HG03066 (cell line): ENCODE results near the gene PEDS1.
A peak's percentile ranks its signal among the peaks of the same experiment; 100 is the strongest.
"Not testable (repeated sequence)": the region's sequence is repeated elsewhere in the genome, so short reads cannot be mapped to it uniquely, and the experiment has no call there.

Experiments
- ATAC-seq: cut with Tn5 transposase; IDR thresholded peaks from one replicate; pipeline ENCODE4 v1.9.1; 2021; ENCODE audit warnings: low read depth; ENCODE audit not compliant: unreplicated experiment

The PEDS1 gene

DNA sequence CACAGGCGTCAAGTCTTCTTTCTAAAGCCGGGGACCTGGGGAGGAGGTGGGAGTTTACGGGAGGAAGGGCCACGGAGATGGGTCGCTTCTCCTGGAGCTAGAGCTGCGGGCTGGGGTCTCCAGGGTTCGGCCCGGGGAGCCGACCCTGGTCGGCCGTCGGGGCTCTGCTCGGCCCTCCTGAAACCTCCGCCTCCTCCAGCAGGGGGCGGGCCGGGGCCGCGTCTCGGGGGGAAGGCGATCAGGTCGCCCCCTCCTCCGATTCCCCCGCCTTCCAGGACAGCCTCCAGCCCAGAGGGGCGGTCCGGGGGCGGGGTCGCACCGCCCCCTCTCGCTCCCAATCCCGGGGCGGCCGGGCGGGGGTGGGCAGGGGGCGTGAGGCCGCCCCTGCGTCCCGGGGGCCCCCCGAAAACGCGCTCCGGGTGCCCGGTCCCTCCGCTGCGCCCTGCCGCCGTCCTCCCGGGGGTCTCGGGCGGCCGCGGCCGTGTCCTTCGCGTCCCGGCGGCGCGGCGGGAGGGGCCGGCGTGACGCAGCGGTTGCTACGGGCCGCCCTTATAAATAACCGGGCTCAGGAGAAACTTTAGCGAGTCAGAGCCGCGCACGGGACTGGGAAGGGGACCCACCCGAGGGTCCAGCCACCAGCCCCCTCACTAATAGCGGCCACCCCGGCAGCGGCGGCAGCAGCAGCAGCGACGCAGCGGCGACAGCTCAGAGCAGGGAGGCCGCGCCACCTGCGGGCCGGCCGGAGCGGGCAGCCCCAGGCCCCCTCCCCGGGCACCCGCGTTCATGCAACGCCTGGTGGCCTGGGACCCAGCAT is 36.9 kb upstream of the PEDS1 start, which contains the start of gene CEBPB:
Gene CEBPB (plus strand): TSS at position 580 of the 814 bp plus-strand sequence. CDS start 204 bp downstream, at position 784.
- no peak for ATAC-seq

DNA sequence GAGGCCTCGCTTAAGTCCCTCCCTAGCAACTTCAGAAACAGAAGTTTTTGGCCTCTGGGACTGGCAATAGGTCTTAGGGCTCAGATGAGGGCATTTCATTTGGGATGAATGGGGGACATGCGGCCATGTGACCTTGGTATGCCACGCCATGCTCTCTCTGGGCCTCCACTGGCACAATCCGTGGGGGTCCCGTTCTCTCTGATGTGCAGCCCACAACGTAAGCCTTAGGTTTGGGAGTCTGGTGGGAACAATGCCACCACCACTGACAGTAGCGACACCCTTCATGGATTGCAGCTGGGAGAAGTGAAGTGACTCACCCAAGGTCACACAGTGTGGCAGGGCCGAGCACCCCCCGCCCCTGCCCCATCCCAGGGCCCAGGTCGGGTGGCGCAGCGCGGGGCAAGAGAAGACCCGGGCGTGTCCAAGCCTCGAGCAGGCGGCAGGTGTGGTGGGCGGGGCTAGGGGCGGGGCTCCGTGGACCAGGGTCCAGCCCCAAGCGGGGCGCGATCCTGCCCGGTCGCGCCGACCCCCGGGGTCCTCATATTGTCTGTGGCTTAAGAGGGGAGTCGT is 36.2 kb upstream of the PEDS1 start:
- ATAC-seq: no peak

DNA sequence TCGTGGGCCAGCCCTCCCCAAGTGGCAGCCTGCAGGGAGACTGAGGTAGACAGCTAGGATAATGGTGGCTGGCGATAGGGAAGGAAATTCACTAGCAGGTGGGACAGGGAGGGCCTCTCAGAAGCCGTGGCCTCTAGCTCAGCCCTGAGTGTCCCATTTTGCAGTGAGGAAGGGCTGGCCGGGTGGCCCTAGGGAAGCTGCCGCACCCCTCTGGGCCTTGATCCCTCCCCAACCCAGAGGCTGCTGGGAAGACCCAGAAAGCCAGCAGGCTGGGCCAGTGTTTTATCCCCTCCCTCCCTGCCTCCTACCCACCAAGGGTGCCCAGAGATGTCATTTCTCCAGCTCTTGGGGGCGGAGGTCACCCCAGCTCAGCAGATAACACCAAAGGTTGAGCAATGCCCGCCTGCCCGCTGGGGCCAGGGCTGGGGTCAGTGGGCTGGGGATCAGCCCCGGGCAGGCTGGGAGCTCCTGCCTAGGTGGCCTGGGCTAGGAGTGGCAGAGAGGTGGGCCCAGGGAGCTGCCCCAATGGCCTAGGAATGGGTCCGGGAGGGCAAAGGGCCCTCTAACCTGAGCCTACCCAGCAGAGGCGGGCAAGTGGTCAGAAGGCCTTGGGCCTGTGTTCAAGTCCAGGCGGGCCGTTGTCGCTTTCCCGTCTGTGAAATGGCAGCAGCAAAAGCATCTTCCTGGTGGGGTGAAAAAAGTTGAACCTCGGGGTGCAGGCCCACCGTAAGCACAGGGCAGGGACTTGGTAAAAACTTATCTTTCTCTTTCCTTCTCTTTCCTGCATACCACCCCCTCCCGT is 35.6 kb upstream of the PEDS1 start:
- no peak for ATAC-seq

DNA sequence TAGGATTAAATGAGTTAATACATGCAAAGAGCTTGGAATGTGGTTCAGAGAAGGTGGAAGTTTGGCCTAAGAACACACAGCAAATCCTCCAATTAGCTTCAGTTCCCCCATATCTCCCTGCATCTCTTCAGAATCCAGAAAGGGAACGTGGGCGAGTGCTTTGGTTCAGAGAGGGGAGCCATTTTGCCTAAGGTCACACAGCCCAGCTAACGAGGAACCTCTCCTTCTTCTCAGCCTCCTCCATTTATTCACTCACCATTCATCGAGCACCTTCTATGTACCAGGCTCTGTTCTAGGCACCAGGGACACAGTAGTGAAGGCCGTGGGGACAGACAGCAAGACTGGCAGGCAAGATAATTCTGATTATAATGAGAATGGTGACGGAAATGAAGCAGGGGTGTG is 34.8 kb upstream of the PEDS1 start:
- no peak for ATAC-seq

DNA sequence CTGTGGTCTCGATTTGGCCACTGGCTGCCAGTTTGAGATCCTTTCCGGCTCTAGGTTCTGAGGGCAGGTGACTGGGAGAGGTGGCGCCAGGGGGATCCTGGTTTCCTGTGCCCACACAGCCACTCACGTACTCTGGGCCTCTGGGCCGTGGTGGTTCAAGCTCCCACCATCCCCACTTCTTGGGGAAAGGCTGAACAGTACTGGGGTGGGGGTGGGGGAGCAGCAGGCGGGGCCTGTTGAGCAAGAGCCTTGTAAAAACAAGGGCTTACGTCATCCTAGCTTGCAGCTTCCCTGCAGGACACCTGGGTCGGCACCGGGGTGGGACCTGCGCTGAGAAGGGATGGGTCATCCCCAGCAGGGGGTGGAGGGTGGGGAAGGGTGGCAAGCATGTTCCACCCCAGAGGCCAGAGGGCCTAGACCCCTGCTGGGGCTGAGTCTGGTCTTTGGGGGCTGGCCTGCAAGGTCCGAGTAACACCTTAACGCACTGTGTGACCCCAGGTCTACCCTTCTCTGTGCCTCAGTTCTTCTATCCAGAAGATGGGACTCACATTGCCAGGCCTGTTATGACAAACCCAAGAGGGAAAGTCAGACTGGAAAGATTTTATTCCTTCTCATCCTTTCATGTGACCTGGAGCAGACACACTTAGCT is 34.0 kb upstream of the PEDS1 start:
- no peak for ATAC-seq

DNA sequence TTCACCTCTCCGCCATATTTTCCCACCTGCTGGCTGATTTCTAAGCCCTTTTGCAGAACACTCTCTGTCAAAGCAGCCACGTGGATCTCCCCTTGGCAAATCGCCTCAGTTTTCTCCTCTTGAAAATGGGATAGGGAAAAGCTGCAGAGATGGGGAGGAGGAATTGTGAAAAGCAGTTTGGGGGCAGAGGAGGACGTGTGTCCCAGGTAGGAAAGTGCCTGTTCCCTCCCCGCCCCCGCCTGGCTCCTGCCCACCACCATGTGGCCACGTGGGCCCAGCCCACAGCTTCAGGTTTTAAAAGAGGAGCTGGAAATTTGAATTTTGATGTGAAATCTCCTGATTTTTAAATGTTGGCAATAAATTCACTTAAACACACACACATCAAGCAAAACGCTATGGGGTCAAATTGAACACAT is 33.5 kb upstream of the PEDS1 start:
- no peak for ATAC-seq

DNA sequence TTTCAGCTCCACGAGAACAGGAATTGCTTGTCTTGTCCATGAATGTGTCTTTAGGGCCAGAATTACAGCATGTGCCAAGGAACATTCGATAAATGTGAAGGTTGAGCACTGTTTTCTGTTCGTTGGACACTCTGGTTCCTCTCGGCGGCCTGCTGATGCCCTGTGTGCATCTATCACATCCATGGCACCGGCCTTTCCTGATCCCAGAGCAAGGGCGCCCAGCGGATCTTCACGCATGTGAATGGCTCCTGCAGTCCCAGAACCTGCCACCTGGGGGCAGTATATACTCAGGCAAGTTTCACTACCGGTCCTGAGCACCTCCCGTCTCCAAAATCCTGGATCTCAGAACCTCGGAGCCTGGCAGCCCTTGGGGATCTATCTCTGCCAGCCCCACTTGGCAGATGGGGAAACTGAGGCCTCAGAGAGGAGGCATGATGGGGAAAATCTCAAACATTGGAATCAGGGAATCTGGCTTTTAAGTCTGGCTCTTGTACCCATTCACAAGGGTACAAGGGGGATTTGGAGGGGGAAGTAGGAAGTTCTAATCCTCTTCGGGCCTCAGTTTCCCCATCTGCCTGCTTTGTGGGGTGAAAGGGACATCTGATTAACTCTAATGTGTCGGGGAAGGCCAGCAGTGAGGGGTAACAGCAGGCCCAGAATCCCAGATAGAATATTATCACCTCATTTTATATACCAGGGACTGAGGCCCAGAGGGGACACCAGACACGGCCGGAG is 32.8 kb upstream of the PEDS1 start:
- no peak for ATAC-seq

DNA sequence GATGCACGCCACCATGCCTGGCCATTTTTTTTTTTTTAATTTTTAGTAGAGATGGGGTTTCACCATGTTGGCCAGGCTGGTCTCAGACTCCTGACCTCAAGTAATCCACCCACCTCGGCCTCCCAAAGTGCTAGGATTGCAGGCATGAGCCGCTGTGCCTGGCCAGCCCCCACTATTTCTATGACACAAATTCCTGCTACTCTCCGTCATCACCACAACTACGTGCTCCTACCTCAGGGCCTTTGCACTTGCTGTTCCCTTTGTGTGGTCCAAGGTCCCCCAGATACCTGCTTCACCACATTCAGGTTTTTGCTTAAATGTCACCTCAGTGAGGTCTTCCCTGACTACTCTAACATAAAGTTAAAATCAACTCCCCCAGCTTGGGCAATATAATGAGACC is 31.9 kb upstream of the PEDS1 start:
- no peak for ATAC-seq

DNA sequence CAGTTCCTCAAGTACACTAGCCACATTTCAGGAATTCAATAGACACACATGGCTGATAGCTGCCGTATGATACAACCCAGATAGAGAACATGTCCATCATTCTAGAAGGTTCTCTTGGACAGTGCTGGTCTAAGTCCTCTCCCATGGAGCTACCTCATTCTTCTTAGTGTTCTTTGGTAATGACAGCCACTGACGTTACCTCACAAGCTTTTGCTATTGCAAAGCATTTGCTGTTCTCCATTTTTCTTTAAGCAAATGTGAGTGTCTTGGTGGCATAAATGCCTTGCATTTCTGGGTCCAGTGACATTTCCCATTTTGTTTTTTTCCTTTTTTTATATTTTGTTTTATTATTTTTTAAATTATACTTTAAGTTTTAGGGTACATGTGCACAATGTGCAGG is 28.8 kb upstream of the PEDS1 start:
- no peak for ATAC-seq

DNA sequence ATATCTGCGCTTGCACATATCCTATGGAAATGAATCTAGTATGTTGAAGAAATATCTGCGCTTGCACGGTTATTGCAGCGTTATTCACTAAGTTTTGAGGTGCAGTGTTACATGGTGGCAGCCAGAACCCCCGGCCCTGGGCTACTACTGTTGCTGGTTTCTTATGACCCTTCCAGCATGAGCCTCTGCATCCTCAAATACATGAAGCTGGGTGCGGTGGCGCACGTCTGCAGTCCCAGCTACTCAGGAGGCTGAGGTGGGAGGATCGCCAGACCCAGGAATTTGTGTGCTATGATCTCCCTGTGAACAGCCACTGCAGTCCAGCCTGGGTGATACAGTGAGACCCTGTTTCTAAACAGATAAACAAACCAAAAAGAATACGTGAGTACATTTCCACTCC is 27.8 kb upstream of the PEDS1 start:
- no peak for ATAC-seq

DNA sequence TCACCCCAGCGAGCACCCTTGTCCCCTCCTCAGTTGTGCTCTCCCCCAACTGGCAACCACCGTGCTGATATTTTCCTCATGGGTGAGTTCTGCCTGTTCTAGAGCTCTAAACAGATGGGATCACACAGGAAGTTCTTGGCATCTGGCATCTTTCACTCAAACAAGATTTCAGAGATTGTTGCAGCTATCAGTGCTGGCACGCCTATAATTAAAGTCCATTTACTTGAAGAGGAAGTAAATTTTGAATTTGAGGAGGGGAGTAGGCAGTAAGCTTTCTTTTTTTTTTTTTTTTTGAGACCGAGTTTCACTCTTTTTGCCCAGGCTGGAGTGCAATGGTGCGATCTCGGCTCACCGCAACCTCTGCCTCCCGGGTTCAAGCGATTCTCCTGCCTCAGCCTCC is 25.1 kb upstream of the PEDS1 start:
- ATAC-seq: not testable (repeated sequence)

DNA sequence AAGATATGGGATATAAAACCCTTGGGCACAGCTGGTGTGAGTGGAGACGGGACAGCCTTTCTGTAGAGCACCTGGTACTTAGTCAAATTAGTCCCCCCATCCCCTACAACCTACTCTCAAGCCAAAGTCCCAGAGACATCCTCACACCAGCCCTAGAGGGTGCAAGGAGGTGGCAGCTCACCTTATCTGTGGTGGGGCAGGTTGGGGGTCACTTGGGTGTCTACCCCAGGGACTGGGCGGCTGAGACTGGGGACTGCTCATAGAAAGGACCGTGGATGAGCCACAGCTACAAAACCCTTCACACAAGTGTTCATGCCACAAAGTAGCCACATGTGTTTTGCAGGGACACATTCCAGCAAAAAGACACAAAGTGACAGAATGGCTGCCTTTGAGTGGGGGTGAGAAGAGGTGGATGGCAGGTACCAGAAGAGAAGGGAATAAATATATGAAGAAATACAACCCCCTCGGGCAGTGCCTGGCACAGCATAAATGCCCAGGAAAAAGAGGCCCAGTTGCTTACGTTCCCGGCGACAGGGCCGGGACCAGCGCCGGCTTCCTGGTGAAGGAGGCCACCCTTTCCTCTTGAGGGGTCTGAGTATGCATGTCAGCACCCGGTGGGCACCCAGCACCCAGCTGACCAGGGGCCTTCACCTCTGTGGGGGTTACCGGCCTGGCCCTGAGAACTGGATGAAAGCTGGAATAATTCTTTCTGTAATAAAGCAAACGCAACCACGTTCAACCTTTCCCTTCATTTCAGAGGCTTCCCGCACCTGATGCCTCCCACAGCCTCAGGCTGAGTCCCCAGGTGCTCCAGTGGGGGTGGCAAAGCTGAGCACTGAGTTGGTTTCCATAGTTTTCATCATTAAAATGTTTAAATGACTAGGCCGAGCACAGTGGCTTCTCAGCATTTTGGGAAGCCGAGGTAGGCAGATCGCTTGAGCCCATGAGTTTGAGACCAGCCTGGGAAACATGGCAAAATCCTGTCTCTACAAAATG is 22.7 kb upstream of the PEDS1 start:
- no peak for ATAC-seq

DNA sequence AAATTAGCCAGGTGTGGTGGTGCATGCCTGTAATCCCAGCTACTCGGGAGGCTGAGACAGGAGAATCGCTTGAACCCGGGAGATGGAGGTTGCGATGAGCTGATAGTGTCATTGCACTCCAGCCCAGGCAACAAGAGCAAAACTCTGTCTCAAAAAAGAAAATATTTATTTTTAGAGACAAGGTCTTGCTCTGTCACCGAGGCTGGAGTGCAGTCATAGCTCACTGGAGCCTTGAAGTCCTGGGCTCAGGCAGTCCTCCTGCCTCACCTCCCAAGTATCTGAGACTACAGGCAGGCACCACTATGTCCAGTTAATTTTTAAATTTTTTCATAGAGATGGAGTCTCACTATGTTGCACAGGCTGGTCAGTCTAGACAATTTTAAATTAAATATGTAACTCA is 20.9 kb upstream of the PEDS1 start:
- no peak for ATAC-seq

DNA sequence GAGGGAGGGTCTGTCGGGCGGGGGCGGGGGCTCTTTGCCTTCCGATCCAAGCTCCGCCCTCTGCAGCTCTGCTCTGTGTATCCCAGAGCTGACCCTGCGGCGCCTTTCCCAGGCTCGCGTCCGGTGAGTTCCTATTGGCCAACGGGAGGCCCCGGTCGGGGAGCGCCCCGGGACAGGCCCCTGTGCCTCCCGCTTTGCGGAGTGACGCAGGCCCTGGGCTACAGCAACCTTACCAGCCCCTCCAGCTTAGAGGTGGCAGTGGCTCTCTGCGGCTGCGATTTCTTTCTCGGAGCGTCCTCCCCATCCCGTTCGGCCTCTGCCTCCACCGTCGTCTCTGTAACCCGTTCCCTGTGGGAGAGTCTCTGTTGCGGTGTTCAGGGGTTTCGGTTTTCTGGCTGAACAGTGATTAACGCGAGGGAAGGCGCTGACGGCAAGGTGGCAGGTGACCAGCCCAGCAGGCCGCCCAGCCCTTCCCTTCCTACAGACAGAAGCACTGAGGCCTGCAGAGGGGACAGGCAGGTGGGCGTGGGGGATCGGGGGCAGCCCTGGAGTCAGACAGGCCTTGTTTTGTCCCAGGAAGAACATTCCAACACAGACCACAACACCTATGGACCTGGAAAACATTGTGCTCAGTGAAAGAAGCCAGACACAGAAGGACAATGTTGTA is 19.0 kb upstream of the PEDS1 start:
- no peak for ATAC-seq

DNA sequence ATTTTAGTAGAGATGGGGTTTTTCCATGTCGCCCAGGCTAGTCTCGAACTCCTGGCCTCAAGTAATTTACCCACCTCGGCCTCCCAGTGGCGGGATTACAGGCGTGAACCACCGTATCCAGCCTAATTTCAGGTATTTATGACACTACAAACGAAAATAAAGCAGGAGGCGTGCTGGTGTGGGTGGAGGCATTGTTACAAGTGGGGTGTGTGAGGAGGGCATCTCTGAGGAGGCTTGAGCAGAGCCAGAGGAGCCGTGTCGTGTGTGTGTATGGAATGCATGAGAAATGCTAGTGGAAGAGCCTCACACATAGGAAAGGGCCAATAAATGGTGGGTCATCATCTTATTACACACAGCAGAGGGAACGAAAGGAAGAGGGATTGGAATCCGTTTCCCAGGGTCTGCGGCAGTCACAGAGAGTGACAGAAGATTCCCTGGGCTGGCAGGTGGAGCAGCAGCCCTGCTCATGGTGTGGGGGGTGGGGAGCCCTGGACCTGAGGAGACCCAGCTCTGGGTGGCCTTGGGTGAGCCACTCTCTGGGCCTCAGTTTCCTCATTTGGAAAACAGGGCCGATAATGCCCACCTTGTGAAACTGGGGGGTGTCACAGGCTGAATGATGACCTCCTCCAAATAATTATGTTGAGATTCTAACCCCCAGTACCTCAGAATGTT is 17.2 kb upstream of the PEDS1 start:
- ATAC-seq: no peak

DNA sequence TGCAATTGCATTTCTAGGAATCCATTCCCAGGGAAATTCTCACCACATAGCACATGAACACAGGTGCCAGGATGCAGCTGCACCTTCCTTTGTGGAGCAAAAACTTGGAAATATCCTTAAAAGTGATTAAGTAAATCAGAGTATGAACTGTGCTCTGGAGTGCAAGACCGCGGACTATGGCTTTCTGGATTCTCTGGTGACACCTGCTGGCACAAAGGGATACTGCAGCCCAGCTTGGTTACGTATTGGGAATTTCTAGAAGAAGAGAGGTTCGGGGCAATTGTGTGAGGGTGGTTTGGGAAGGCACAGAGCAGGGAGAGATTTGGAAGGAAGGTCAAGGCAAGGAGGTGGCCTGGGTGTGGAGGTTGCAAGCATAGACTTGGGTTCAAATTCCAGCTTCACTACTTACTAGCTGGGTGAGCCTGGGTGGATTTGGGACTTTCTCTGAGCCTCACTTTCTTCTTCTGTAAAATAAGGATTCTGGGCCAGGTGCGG is 15.9 kb upstream of the PEDS1 start:
- ATAC-seq: no peak

DNA sequence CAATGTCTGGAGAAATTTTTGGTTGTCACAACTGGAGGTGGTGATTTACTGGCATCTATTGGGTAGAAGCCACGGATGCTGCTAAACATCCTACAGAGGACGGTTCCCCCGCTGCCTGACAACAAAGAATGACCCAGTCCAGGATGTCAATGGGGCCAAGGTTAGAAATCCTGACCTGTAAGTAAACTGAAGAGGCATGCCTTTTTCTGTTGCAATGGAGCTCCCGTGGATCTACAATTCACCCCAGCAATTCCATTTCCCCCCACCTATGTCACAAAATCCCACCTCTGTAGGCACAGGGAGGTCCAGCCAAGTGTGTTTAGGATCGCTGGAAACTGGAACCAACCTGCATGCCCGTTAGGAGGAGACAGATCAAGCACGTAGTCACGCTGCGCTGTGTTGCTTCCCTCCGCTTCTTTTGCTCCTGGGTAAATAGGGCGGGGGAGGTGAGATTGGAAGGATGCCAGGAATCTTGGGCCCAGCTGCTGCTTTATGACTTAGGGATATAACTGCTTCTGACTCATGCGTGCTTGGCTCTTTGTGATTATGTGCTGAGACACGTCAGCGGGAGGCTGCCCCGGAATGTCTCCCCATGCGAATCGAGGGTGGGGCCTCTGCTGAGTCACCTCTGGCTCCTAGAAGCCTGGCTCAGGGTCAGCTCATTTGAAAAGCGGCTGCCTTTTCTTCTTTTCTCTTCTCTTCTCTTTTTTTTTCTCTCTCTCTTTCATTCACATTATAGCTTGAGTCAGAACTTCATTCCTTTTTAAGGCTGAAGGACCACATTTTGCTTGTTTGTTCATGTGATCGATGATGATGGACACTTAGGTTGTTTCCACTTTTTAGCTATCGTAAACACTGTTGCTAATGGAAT is 12.4 kb upstream of the PEDS1 start:
- peak; percentile 90 for ATAC-seq
